ENCODE measurements around the gene POU5F1. TPM values are rescaled to one million over a fixed set of nuclear protein-coding genes. Genes with fewer than 3 reads are reported as not detected.

POU5F1 gene
- polyA plus RNA-seq, 3 donors = 0.20 TPM; not detected in 2

DNA sequence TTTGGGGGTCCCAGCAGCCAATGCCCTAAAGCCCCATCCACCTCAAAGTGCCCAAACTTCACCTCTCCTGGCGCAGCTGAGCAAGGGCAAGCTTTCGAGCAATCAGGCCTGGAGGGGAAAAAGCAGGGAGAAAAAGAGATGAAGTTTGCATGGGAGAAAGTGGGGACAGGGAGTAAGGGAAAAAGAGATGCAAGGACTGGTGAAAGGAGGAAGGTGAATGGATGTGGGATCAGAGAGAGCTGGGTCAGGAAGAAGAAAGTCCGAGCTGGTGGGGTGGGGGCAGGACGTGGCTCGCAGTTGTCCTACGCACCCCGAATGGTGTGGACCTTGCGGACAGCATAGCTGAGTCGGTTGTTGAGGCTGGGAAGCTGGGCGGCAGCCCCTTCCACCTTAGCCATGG is 25.1 kb downstream of the POU5F1 start:
- no peaks in the 10 kb centered on the region for H3K27me3 ChIP-seq (ENCODE audit: control insufficient read depth in 2 of 2, insufficient read depth in 2 of 2, low read length in 2 of 2)
- H3K4me2 ChIP-seq (replicated peaks; ENCODE audit: extremely low read depth, low read length, poor library complexity, severe bottlenecking) = no peak overlapping the region
- H3K4me3 ChIP-seq (replicated peaks in 1 of 3; ENCODE audit: low read depth in 2 of 3, low read length in 3 of 3) = no peak overlapping the region
- Mint-ChIP-seq H3K4me3 (no peak overlapping the region), H3K9me3 (no peaks in the 10 kb centered on the region), H3K4me1 (no peaks in the 10 kb centered on the region), H3K36me3 (peaks cover 28 to 34% of the 10 kb centered on the region in 2 donors), H3K27me3 (ENCODE audit: low read depth in 3 of 3) (no peaks in the 10 kb centered on the region), H3K27ac (no peak overlapping the region)
- no peaks in the 10 kb centered on the region for H3K79me2 ChIP-seq (ENCODE audit: insufficient read depth, low read length)
- no peak overlapping the region for H3K9ac ChIP-seq (ENCODE audit: insufficient read depth, low read length, poor library complexity, severe bottlenecking)
- H3K4me1 ChIP-seq (ENCODE audit: control insufficient read depth in 1 of 2, insufficient read depth in 2 of 2, low read length in 2 of 2) = no peaks in the 10 kb centered on the region
- H4K20me1 ChIP-seq (ENCODE audit: insufficient read depth, low read length) = no peaks in the 10 kb centered on the region
- no peak for TF ChIP-seq CTCF (IDR thresholded peaks at IDR 0.05)
- H2AFZ ChIP-seq (ENCODE audit: insufficient read depth, low read depth, low read length, poor library complexity, severe bottlenecking) = no peak overlapping the region
- H3K36me3 ChIP-seq (replicated peaks in 1 of 2; ENCODE audit: control insufficient read depth in 1 of 2, insufficient read depth in 2 of 2, low read length in 2 of 2) = peaks cover 15 to 42% of the 10 kb centered on the region in 2 donors
- intact Hi-C loops (cut with micrococcal nuclease) = no loop called here
- DNase-seq = no peak
- no peak overlapping the region for H3K27ac ChIP-seq (ENCODE audit: low read depth in 1 of 2, low read length in 2 of 2)
- WGBS (ENCODE audit: insufficient coverage) = 94% methylated on average over 3 of the region's 10 CpGs
- no peaks in the 10 kb centered on the region for H3K9me3 ChIP-seq (replicated peaks in 1 of 2; ENCODE audit: control insufficient read depth in 1 of 2, insufficient read depth in 1 of 2, low read length in 2 of 2)

DNA sequence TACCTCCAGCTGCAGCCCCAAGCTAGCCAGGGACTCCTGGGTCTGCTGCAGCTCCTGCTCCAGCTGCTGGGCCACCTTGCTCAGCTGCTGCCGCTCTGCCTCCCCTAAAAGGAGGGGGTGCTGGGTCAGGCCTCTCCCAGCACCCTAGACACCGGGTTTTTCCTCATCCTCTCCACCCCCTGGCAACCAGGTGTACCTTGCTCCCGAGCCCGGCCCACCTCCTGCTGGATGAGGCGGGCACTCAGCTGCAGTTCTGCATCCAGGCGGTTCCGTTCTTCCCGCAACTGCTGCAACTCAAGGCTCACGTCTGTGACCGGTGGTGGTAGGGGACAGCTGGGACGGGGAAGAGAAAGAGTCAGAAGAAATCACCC is 25.5 kb downstream of the POU5F1 start:
- no peaks in the 10 kb centered on the region for H3K9me3 Mint-ChIP-seq
- no peaks in the 10 kb centered on the region for H3K27me3 ChIP-seq (ENCODE audit: control insufficient read depth in 2 of 2, insufficient read depth in 2 of 2, low read length in 2 of 2)
- H3K36me3 Mint-ChIP-seq = peaks cover 25 to 32% of the 10 kb centered on the region in 2 donors
- no peaks in the 10 kb centered on the region for H4K20me1 ChIP-seq (ENCODE audit: insufficient read depth, low read length)
- peaks cover 0 to 3% (median 0%) of the 10 kb centered on the region in 3 donors for H3K27me3 Mint-ChIP-seq (ENCODE audit: low read depth in 3 of 3)
- no peaks in the 10 kb centered on the region for H3K4me1 ChIP-seq (ENCODE audit: control insufficient read depth in 1 of 2, insufficient read depth in 2 of 2, low read length in 2 of 2)
- WGBS (ENCODE audit: insufficient coverage) = 100% methylated on average over 2 of the region's 11 CpGs
- H3K4me3 ChIP-seq (replicated peaks in 1 of 3; ENCODE audit: low read depth in 2 of 3, low read length in 3 of 3) = no peak overlapping the region
- no peak for TF ChIP-seq CTCF (IDR thresholded peaks at IDR 0.05)
- no peak overlapping the region for H3K4me2 ChIP-seq (replicated peaks; ENCODE audit: extremely low read depth, low read length, poor library complexity, severe bottlenecking)
- H3K9me3 ChIP-seq (replicated peaks in 1 of 2; ENCODE audit: control insufficient read depth in 1 of 2, insufficient read depth in 1 of 2, low read length in 2 of 2) = no peaks in the 10 kb centered on the region
- H3K4me3 Mint-ChIP-seq = no peak overlapping the region
- DNase-seq = no peak
- no peak overlapping the region for H3K9ac ChIP-seq (ENCODE audit: insufficient read depth, low read length, poor library complexity, severe bottlenecking)
- peaks cover 15 to 38% of the 10 kb centered on the region in 2 donors for H3K36me3 ChIP-seq (replicated peaks in 1 of 2; ENCODE audit: control insufficient read depth in 1 of 2, insufficient read depth in 2 of 2, low read length in 2 of 2)
- H3K27ac ChIP-seq (ENCODE audit: low read depth in 1 of 2, low read length in 2 of 2) = no peak overlapping the region
- H3K4me1 Mint-ChIP-seq = no peaks in the 10 kb centered on the region
- intact Hi-C loops (cut with micrococcal nuclease) = no loop called here
- H3K27ac Mint-ChIP-seq = peak overlapping the region in 3 of 7 donors; percentile 9 to 75 (median 34)
- no peak overlapping the region for H2AFZ ChIP-seq (ENCODE audit: insufficient read depth, low read depth, low read length, poor library complexity, severe bottlenecking)
- H3K79me2 ChIP-seq (ENCODE audit: insufficient read depth, low read length) = no peaks in the 10 kb centered on the region
